ENCODE data around the gene MEGF10.
A peak's percentile ranks its signal among the peaks of the same experiment; 100 is the strongest.
"Not testable (repeated sequence)": the region's sequence is repeated elsewhere in the genome, so short reads cannot be mapped to it uniquely, and the experiment has no call there.

MEGF10 gene

GRCh38 chr5:127302509-127302908, 11.9 kb downstream of the MEGF10 start:
- no peak for FAIRE-seq
- TF ChIP-seq POLR2AphosphoS5 (IDR thresholded peaks at IDR 0.05; ENCODE audit: low read depth, low read length) (no peak), POLR2A (IDR thresholded peaks at IDR 0.05; ENCODE audit: low read depth, low read length) (no peak), TAF1 (IDR thresholded peaks at IDR 0.05; ENCODE audit: borderline replicate concordance, low read depth, low read length) (no peak)
- DNase-seq (ENCODE audit: insufficient read length): no peak

GRCh38 chr5:127303404-127303803, 12.8 kb downstream of the MEGF10 start:
- no peak for TF ChIP-seq TAF1 (IDR thresholded peaks at IDR 0.05; ENCODE audit: borderline replicate concordance, low read depth, low read length)
- TF ChIP-seq POLR2A (IDR thresholded peaks at IDR 0.05; ENCODE audit: low read depth, low read length): no peak
- TF ChIP-seq POLR2AphosphoS5 (IDR thresholded peaks at IDR 0.05; ENCODE audit: low read depth, low read length): no peak
- FAIRE-seq (no peak), DNase-seq (ENCODE audit: insufficient read length) (no peak)

GRCh38 chr5:127305493-127305892, 14.9 kb downstream of the MEGF10 start:
- no peak for FAIRE-seq

GRCh38 chr5:127306036-127306435, 15.4 kb downstream of the MEGF10 start:
- FAIRE-seq (no peak), DNase-seq (ENCODE audit: insufficient read length) (no peak)
- TF ChIP-seq POLR2AphosphoS5 (IDR thresholded peaks at IDR 0.05; ENCODE audit: low read depth, low read length) (no peak), POLR2A (IDR thresholded peaks at IDR 0.05; ENCODE audit: low read depth, low read length) (no peak), TAF1 (IDR thresholded peaks at IDR 0.05; ENCODE audit: borderline replicate concordance, low read depth, low read length) (no peak)

More at GRCh38 chr5:127305493-127305892, 14.9 kb downstream of the MEGF10 start:
- no peak for DNase-seq (ENCODE audit: insufficient read length)
- TF ChIP-seq TAF1 (IDR thresholded peaks at IDR 0.05; ENCODE audit: borderline replicate concordance, low read depth, low read length) (no peak), POLR2A (IDR thresholded peaks at IDR 0.05; ENCODE audit: low read depth, low read length) (no peak), POLR2AphosphoS5 (IDR thresholded peaks at IDR 0.05; ENCODE audit: low read depth, low read length) (no peak)

- TF ChIP-seq POLR2AphosphoS5 (IDR thresholded peaks at IDR 0.05; ENCODE audit: low read depth, low read length) (no peak), POLR2A (IDR thresholded peaks at IDR 0.05; ENCODE audit: low read depth, low read length) (no peak), TAF1 (IDR thresholded peaks at IDR 0.05; ENCODE audit: borderline replicate concordance, low read depth, low read length) (no peak)
- DNase-seq (ENCODE audit: insufficient read length): no peak
- no peak for FAIRE-seq
Observed at GRCh38 chr5:127306647-127307046, 16.1 kb downstream of the MEGF10 start.

GRCh38 chr5:127307868-127308267, 17.3 kb downstream of the MEGF10 start:
- TF ChIP-seq POLR2A (IDR thresholded peaks at IDR 0.05; ENCODE audit: low read depth, low read length): no peak
- no peak for TF ChIP-seq POLR2AphosphoS5 (IDR thresholded peaks at IDR 0.05; ENCODE audit: low read depth, low read length)
- TF ChIP-seq TAF1 (IDR thresholded peaks at IDR 0.05; ENCODE audit: borderline replicate concordance, low read depth, low read length): no peak
- FAIRE-seq (no peak), DNase-seq (ENCODE audit: insufficient read length) (no peak)

- DNase-seq (ENCODE audit: insufficient read length); FAIRE-seq: not testable (repeated sequence)
Observed at GRCh38 chr5:127308325-127308724, 17.7 kb downstream of the MEGF10 start.

- DNase-seq (ENCODE audit: insufficient read length) (no peak), FAIRE-seq (no peak)
- no peak for TF ChIP-seq POLR2AphosphoS5 (IDR thresholded peaks at IDR 0.05; ENCODE audit: low read depth, low read length)
- TF ChIP-seq TAF1 (IDR thresholded peaks at IDR 0.05; ENCODE audit: borderline replicate concordance, low read depth, low read length): no peak
- no peak for TF ChIP-seq POLR2A (IDR thresholded peaks at IDR 0.05; ENCODE audit: low read depth, low read length)
Observed at GRCh38 chr5:127308945-127309344, 18.3 kb downstream of the MEGF10 start.

- no peak for DNase-seq (ENCODE audit: insufficient read length)
- TF ChIP-seq TAF1 (IDR thresholded peaks at IDR 0.05; ENCODE audit: borderline replicate concordance, low read depth, low read length) (no peak), POLR2A (IDR thresholded peaks at IDR 0.05; ENCODE audit: low read depth, low read length) (no peak), POLR2AphosphoS5 (IDR thresholded peaks at IDR 0.05; ENCODE audit: low read depth, low read length) (no peak)
- FAIRE-seq: no peak
Observed at GRCh38 chr5:127311349-127311748, 20.8 kb downstream of the MEGF10 start.

- DNase-seq (ENCODE audit: insufficient read length) (no peak), FAIRE-seq (no peak)
- TF ChIP-seq TAF1 (IDR thresholded peaks at IDR 0.05; ENCODE audit: borderline replicate concordance, low read depth, low read length) (no peak), POLR2A (IDR thresholded peaks at IDR 0.05; ENCODE audit: low read depth, low read length) (no peak), POLR2AphosphoS5 (IDR thresholded peaks at IDR 0.05; ENCODE audit: low read depth, low read length) (no peak)
Observed at GRCh38 chr5:127311781-127312525, 21.4 kb downstream of the MEGF10 start.

- FAIRE-seq (no peak), DNase-seq (ENCODE audit: insufficient read length) (no peak)
- no peak for TF ChIP-seq POLR2AphosphoS5 (IDR thresholded peaks at IDR 0.05; ENCODE audit: low read depth, low read length)
- no peak for TF ChIP-seq POLR2A (IDR thresholded peaks at IDR 0.05; ENCODE audit: low read depth, low read length)
- no peak for TF ChIP-seq TAF1 (IDR thresholded peaks at IDR 0.05; ENCODE audit: borderline replicate concordance, low read depth, low read length)
Observed at GRCh38 chr5:127313379-127313778, 22.8 kb downstream of the MEGF10 start.

- no peak for TF ChIP-seq POLR2AphosphoS5 (IDR thresholded peaks at IDR 0.05; ENCODE audit: low read depth, low read length)
- TF ChIP-seq TAF1 (IDR thresholded peaks at IDR 0.05; ENCODE audit: borderline replicate concordance, low read depth, low read length): no peak
- no peak for TF ChIP-seq POLR2A (IDR thresholded peaks at IDR 0.05; ENCODE audit: low read depth, low read length)
- peak; percentile 96 for FAIRE-seq
- DNase-seq (ENCODE audit: insufficient read length): peak; percentile 28
Observed at GRCh38 chr5:127313847-127314473, 23.4 kb downstream of the MEGF10 start.

All from GM12892 (cell line).